ENCODE measurements around the gene PRUNE1. TPM values are rescaled to one million over a fixed set of nuclear protein-coding genes. Genes with fewer than 3 reads are reported as not detected.

PRUNE1 gene
- total RNA-seq, 1 experiment from 2014 or later: 30.7 TPM

- Histone ChIP-seq H4K20me1 (ENCODE audit: insufficient read depth) (no peaks in the 10 kb centered on the region), H3K27me3 (ENCODE audit: insufficient read depth, low read depth) (no peaks in the 10 kb centered on the region), H3K27ac (no peak overlapping the region), H3F3A (ENCODE audit: insufficient read depth, low read depth) (peaks cover 28% of the 10 kb centered on the region), H3K4me1 (replicated peaks; ENCODE audit: insufficient read depth) (no peaks in the 10 kb centered on the region), H3K9me2 (ENCODE audit: insufficient read depth) (no peaks in the 10 kb centered on the region), H3K4me2 (no peak overlapping the region), H3K36me3 (ENCODE audit: low read depth) (peaks cover 30% of the 10 kb centered on the region), H3K9me3 (ENCODE audit: insufficient read depth, low read depth) (no peaks in the 10 kb centered on the region), H2AFZ (no peak overlapping the region), H3K79me2 (ENCODE audit: low read depth) (peaks cover 17% of the 10 kb centered on the region), H3K4me3 (no peak overlapping the region)
- intact Hi-C loops (cut with micrococcal nuclease; ENCODE audit: unreplicated experiment): no loop called here
- CTCF ChIA-PET: interaction anchor here (0.7 kb wide), 1 partner anchor 573 kb away, joined by 3 read pairs; no protein-coding TSS in a partner anchor
- no TSS peak for BruUV-seq (replicated peaks)
- no peak for DNase-seq
- TF ChIP-seq EZH2 (IDR thresholded peaks at IDR 0.05; ENCODE audit: low read depth) (no peak), CTCF (conservative IDR thresholded peaks at IDR 0.05) (no peak)
- POLR2A ChIA-PET (ENCODE audit: unreplicated experiment): no interaction called here
Measured at GRCh38 chr1:150966011-150966410, 42.2 kb upstream of the PRUNE1 start.

- Histone ChIP-seq H3K4me1 (replicated peaks; ENCODE audit: insufficient read depth) (peaks cover 18% of the 10 kb centered on the region), H3K27me3 (ENCODE audit: insufficient read depth, low read depth) (no peaks in the 10 kb centered on the region), H3K9me2 (ENCODE audit: insufficient read depth) (no peaks in the 10 kb centered on the region), H3K36me3 (ENCODE audit: low read depth) (peaks cover 28% of the 10 kb centered on the region), H3K79me2 (ENCODE audit: low read depth) (peaks cover 36% of the 10 kb centered on the region), H3K27ac (no peak overlapping the region), H3K4me2 (no peak overlapping the region), H4K20me1 (ENCODE audit: insufficient read depth) (0 out of 2 replicates have a peak, but pooled peaks cover 5% of the 10 kb centered on the region), H3F3A (ENCODE audit: insufficient read depth, low read depth) (peaks cover 22% of the 10 kb centered on the region), H3K4me3 (no peak overlapping the region), H3K9me3 (ENCODE audit: insufficient read depth, low read depth) (no peaks in the 10 kb centered on the region), H2AFZ (no peak overlapping the region)
- no peak for DNase-seq
- ChIA-PET CTCF (interaction anchor here (0.5 kb wide), 1 partner anchor 144 kb away, joined by 3 read pairs; no protein-coding TSS in a partner anchor), POLR2A (ENCODE audit: unreplicated experiment) (interaction anchor here (0.6 kb wide), 1 partner anchor 10 kb away, joined by 16 read pairs; no protein-coding TSS in a partner anchor)
- BruUV-seq (replicated peaks): no TSS peak
- intact Hi-C loops (cut with micrococcal nuclease; ENCODE audit: unreplicated experiment): no loop called here
- TF ChIP-seq EZH2 (IDR thresholded peaks at IDR 0.05; ENCODE audit: low read depth) (no peak), CTCF (conservative IDR thresholded peaks at IDR 0.05) (no peak)
Measured at GRCh38 chr1:150967936-150968335, 40.3 kb upstream of the PRUNE1 start.

GRCh38 chr1:150968491-150968890 is 39.8 kb upstream of the PRUNE1 start:
- CTCF ChIA-PET: interaction anchor here (0.5 kb wide), 2 partner anchors 144 to 723 kb away, joined by 3 to 8 read pairs; no protein-coding TSS in a partner anchor

More at GRCh38 chr1:150968491-150968890, 39.8 kb upstream of the PRUNE1 start:
- Histone ChIP-seq H3K4me3 (no peak overlapping the region), H3K79me2 (ENCODE audit: low read depth) (peaks cover 42% of the 10 kb centered on the region), H4K20me1 (ENCODE audit: insufficient read depth) (0 out of 2 replicates have a peak, but pooled peaks cover 8% of the 10 kb centered on the region), H3K9me3 (ENCODE audit: insufficient read depth, low read depth) (no peaks in the 10 kb centered on the region), H3K9me2 (ENCODE audit: insufficient read depth) (no peaks in the 10 kb centered on the region), H3K27ac (no peak overlapping the region), H2AFZ (no peak overlapping the region), H3K36me3 (ENCODE audit: low read depth) (peaks cover 28% of the 10 kb centered on the region), H3F3A (ENCODE audit: insufficient read depth, low read depth) (peaks cover 21% of the 10 kb centered on the region), H3K4me1 (replicated peaks; ENCODE audit: insufficient read depth) (peaks cover 23% of the 10 kb centered on the region), H3K27me3 (ENCODE audit: insufficient read depth, low read depth) (no peaks in the 10 kb centered on the region), H3K4me2 (no peak overlapping the region)
- DNase-seq: no peak
- no TSS peak for BruUV-seq (replicated peaks)
- intact Hi-C loops (cut with micrococcal nuclease; ENCODE audit: unreplicated experiment): no loop called here
- no peak for TF ChIP-seq CTCF (conservative IDR thresholded peaks at IDR 0.05)
- no peak for TF ChIP-seq EZH2 (IDR thresholded peaks at IDR 0.05; ENCODE audit: low read depth)
- POLR2A ChIA-PET (ENCODE audit: unreplicated experiment): interaction anchor here (0.6 kb wide), 1 partner anchor 11 kb away, joined by 16 read pairs; no protein-coding TSS in a partner anchor
